Measurements from ENCODE around the gene ARHGAP10.

The ARHGAP10 gene

GRCh38 chr4:147730333-147730732 lies 1.6 kb upstream of the ARHGAP10 start:
- DNase-seq (ENCODE audit: low read depth in 2 of 2, low spot score in 1 of 2), result no peak

GRCh38 chr4:147732518-147733235 lies 789 bp downstream of the ARHGAP10 start:
- no peak for DNase-seq (ENCODE audit: low read depth in 2 of 2, low spot score in 1 of 2)

GRCh38 chr4:147733716-147734344 lies 1.9 kb downstream of the ARHGAP10 start:
- no peak for DNase-seq (ENCODE audit: low read depth in 2 of 2, low spot score in 1 of 2)

GRCh38 chr4:147734496-147734895 lies 2.6 kb downstream of the ARHGAP10 start:
- no peak for DNase-seq (ENCODE audit: low read depth in 2 of 2, low spot score in 1 of 2)

- DNase-seq (ENCODE audit: low read depth in 2 of 2, low spot score in 1 of 2), result no peak
Observed at GRCh38 chr4:147735413-147736301, 3.8 kb downstream of the ARHGAP10 start.

- DNase-seq (ENCODE audit: low read depth in 2 of 2, low spot score in 1 of 2), result no peak
Observed at GRCh38 chr4:147736458-147736857, 4.6 kb downstream of the ARHGAP10 start.

GRCh38 chr4:147737623-147738022 lies 5.7 kb downstream of the ARHGAP10 start:
- no peak for DNase-seq (ENCODE audit: low read depth in 2 of 2, low spot score in 1 of 2)

GRCh38 chr4:147739239-147739823 lies 7.4 kb downstream of the ARHGAP10 start:
- no peak for DNase-seq (ENCODE audit: low read depth in 2 of 2, low spot score in 1 of 2)

GRCh38 chr4:147740176-147740575 lies 8.3 kb downstream of the ARHGAP10 start:
- no peak for DNase-seq (ENCODE audit: low read depth in 2 of 2, low spot score in 1 of 2)

- no peak for DNase-seq (ENCODE audit: low read depth in 2 of 2, low spot score in 1 of 2)
Observed at GRCh38 chr4:147741190-147741788, 9.4 kb downstream of the ARHGAP10 start.

GRCh38 chr4:147747787-147748454 lies 16.0 kb downstream of the ARHGAP10 start:
- DNase-seq (ENCODE audit: low read depth in 2 of 2, low spot score in 1 of 2), result no peak

GRCh38 chr4:147749811-147750321 lies 18.0 kb downstream of the ARHGAP10 start:
- no peak for DNase-seq (ENCODE audit: low read depth in 2 of 2, low spot score in 1 of 2)

- no peak for DNase-seq (ENCODE audit: low read depth in 2 of 2, low spot score in 1 of 2)
Observed at GRCh38 chr4:147753047-147753446, 21.2 kb downstream of the ARHGAP10 start.

- no peak for DNase-seq (ENCODE audit: low read depth in 2 of 2, low spot score in 1 of 2)
Observed at GRCh38 chr4:147754037-147754445, 22.2 kb downstream of the ARHGAP10 start.

GRCh38 chr4:147755561-147756295 lies 23.8 kb downstream of the ARHGAP10 start:
- DNase-seq (ENCODE audit: low read depth in 2 of 2, low spot score in 1 of 2), result no peak

GRCh38 chr4:147756417-147756816 lies 24.5 kb downstream of the ARHGAP10 start:
- no peak for DNase-seq (ENCODE audit: low read depth in 2 of 2, low spot score in 1 of 2)

- DNase-seq (ENCODE audit: low read depth in 2 of 2, low spot score in 1 of 2), result no peak
Observed at GRCh38 chr4:147760176-147760575, 28.3 kb downstream of the ARHGAP10 start.

GRCh38 chr4:147760695-147761094 lies 28.8 kb downstream of the ARHGAP10 start:
- no peak for DNase-seq (ENCODE audit: low read depth in 2 of 2, low spot score in 1 of 2)

- DNase-seq (ENCODE audit: low read depth in 2 of 2, low spot score in 1 of 2), result no peak
Observed at GRCh38 chr4:147761218-147761883, 29.5 kb downstream of the ARHGAP10 start.

All from stimulated activated CD8-positive, alpha-beta memory T cell treated with anti-CD3 and anti-CD28 coated beads, Interleukin-4, amount 100 ng/mL, for 1 hour (primary cell).